ENCODE data around the gene LHX5.

The LHX5 gene

DNA sequence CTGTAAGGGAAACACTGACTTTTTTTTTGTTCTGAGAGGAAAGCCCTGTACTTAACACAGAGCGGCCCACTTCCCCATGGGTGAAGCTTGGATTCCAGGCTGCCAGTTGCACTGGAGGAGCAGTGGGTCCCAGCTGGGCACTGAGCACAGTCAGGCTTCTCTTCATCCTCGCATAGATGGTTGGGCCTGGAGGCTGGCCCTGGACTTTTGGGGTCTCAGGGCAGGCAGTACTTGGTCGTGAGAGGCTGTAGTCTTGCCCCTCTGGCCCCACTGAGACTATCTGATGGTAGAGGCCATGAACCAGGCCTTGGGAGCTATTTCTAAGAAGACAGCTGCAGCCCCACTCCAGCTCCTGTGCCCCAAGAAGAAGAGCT, 6.2 kb upstream of the LHX5 start:
- no peak for DNase-seq (ENCODE audit: low read depth in 2 of 2)

DNA sequence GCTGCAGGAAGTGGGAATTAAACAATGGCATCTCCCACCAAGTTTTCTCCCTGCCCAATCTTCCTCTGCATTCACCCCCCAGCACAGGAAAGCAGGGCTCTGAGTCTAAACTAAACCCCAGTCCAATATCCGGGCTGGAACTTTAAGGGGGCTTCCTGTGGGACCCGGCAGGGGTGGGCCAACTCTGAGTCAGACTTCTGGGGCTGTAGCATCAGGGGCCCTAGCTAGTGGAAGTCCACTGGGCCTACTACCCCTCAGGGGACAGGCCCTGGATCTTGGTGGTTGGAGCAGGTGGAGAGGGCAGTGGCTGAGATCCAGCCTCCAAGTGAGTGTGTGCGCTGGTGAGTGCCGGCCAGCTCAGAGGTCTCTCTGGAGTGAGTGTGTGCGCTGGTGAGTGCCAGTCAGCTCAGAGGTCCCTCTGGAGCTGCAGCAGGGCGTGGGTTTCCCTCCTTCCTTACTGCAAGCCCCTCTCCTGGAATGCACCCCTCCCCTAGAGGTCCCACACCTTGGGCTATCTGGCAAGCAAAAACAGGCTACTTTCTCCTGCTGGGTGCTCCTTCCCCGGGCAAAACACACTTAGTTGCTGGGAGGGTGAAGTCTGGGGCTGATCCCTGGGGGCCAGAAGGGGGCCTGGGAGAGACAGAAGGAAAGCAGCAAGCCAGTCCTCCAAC, 5.6 kb upstream of the LHX5 start:
- no peak for DNase-seq (ENCODE audit: low read depth in 2 of 2)

DNA sequence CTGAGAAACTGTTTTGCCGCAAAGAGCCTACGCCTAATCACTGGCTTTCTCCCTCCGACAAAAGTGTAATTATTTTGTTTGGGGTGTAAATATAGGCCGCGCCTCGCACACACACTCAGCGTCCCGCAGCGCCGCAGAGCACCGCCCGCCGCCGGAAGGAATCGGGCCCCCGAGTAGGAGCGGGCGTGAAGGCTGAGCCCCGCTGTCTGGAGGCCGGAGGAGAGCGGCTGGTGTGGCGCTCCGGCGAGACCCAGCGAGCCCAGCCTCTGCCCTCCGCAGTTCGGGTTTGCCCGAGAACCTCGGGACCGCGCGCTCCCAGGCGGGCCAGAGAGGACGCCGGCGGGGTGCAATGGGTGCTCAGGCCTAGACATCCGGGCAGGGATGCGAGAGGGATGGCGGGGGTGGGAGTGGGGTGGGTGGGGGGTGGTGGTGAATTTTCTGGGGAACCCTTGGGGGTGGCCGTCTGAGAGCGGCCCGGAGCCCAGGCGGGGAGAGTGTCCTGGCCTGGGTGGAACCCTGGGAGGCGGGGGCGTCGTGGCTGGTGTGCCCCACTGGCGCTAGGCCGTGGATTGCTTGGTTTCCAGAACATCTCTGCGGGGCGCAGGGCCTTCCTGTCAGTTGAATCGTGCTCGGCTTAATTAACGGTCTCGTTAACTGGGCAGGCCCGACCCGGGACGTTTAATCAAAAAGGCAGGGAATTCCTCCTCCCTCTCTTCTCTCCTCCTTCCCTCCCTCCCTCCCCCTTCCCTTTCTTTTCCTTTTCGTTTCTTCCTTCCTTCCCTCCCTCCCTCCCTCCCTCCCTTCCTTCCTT, 4.7 kb upstream of the LHX5 start:
- no peak for DNase-seq (ENCODE audit: low read depth in 2 of 2)

DNA sequence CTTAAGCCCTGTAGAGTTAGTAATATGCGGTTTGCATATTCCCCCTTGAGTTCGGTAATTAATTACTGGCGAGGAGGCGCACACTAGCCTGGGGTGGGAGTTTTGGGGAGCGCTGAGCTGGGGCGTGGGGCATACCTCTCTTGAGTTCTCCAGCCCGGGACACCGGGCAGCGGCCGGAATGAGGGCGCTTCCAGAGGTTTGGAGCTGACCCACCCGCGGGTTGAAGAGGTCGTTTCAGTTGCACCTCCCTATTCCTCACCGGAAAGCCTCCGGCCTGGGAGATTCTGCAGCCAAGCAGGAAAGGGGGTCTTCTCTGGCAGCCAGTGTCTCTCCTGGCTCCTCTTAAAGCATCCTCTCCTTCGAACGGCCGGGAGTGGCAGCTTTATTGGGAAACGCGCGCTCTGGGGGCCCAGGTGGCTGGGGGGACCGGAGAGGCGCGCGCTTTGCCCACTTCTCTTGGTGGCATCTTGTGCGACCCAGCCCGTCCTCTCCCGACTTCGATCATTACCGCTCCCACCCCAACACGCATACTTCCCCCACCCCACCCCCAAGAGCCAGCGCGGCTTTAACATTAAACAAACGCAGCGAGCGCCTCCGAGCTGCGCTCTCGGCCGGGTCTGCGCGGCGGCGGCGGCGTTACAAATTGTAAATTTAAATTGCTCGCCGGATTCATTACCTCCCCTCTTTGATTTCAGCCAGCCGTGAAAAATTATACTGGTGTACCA, 3.9 kb upstream of the LHX5 start:
- DNase-seq (ENCODE audit: low read depth in 2 of 2) = no peak

DNA sequence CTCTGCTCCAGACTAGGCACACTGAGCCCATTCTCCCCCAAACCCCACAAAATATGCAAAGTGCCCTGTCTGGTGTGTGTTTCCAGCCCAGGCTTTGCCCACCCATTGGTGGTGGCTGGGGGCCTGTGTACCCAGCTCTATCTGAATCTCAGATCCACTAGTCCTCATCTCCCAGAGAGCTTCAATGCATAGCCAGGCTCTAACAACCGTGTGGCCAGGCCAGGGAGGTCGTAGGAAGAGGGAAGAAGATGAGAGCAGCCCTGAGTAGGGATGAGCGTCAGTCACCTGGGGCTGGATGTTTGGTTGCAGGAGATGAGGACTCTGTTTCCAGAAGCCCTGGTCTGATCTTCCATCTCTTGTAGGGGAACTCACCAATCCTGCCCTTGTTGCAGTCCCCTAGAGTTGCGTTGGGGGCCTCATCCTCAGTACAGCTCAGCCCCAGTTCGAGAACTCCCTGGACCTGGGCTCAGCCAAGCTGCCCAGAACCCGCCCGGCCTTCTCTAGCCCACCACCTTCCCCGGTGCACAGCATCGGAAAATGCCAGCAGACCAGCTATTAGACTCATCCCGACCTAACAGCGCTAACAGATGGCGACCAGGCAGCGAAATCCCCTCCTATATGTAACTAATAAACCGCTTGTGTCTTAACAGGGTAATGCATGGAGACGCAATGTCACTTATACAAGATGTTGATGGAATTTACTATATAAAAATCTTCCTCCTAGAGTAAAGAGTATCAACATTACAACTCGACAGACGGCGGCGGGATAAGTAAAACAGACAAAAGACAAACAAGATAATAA, 3.2 kb upstream of the LHX5 start:
- no peak for DNase-seq (ENCODE audit: low read depth in 2 of 2)

DNA sequence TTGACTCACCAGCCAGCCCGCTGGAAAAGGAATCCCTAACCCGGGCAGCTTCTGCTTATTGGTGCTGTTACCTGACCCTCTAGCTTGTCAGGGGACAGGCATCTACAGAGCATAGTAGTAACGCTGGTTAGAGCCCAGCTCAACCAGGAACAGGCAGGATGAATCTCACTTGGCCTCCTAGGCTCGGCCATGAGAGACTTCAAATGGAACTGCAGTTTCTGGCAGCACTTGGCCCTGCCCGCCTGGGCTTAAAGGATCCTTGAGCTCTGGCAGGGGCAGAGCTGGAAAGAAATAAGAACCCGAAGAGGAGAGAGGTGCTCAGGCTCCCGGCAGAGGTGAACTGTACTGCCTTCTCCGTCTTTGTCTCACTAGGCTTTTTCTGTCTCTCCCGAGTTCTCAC, 2.3 kb upstream of the LHX5 start:
- DNase-seq (ENCODE audit: low read depth in 2 of 2) = no peak

DNA sequence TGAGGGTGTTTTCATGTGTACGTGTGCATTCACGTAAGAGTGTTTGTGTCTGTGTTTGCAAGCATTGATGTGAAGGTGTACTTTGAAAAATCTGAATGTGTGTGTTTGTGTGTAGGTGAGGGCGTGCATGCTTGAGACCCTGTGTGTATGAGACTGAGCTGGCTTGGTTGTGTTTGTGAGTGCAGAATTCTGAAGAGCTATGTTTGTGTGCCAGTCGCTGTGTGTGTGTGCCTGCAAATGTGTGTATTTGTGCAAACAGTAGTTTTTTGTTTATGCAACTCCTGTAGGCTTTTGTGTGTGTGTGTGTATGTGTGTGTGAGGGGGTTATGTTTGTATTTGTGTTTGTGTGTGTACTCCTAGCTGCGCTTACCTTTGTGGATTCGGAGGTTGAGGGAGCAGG, 1.7 kb upstream of the LHX5 start:
- no peak for DNase-seq (ENCODE audit: low read depth in 2 of 2)

DNA sequence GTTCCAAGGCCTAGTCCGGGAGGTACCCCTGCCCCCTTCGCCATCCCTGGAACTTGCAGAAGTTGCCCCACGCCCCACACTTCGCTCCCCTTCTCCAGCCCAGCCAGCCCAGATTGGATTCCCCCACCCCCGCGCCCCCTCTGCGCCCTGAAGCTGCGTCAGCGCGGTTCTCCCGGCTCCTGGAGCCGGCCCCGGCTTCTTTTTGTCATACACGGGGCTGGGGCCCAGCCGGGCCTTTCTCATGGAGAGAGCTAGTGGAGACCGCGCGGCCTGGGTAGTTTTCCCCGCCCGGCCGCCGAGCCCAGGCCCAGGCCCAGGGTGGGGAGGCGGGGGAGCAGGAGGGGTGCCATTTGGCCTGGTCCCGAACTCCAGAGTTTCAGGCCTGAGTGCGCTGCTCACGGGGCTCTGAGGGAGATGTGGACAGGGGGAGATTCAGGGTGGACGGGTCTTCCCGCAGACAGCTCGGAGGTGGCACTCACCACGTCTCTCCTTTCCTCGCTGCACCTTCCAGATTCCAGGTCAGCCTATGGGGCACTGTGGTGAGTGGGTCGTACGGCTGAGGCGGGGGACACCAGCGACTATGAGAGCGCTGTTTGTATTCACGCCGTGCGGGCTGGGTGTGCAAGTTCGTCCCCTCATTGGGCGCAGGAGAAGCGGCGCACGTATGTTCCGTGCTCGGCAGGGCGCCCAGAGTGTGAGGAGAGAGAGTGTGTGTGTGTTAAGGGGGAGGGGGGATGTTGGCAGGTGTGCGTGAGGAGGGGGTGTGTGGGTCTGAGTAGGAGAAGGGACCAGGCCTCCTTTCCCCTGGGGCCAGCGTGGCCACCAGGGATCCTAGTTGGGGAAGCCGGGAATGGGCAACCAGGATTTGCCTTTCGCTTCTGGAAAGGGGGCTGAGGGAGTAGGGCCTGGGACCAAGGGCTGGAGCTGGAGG, 785 bp upstream of the LHX5 start:
- no peak for DNase-seq (ENCODE audit: low read depth in 2 of 2)

DNA sequence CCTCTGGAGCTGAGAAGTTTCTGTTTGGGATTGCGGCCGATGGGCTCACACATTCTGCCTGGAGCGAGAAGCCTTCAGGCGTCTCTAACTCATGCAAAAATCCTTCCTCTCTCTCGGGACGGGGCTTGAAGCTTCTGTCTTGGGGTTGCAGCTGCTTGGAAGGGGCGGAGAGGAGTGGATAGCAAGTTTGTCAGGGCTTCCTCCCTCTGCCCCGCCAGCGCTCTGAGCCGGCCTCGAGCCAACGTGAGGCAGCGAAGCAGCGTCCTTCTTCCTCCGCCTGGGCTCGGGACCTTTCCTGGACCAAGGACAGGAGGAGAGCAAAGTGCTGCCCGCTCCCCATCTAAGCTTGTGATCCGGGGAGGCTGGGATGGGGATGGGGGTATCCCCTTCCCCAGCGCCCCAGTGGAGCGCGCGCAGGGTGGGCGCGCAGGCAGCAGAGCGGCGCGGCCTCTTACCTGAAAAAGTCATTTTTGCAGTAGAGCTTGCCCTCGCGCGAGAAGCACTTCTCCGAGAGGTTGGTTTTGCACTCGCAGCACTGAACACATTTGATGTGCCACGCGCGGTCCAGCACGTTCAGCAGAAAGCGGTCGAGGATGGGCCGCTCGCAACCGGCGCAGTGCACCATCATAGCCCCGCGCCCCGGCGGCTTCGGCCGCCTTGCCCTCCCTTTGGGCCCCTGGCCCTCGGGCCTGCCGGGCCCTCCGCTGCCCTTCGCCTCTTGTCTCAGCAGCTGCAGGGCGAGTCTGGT, 626 bp downstream of the LHX5 start:
- no peak for DNase-seq (ENCODE audit: low read depth in 2 of 2)

DNA sequence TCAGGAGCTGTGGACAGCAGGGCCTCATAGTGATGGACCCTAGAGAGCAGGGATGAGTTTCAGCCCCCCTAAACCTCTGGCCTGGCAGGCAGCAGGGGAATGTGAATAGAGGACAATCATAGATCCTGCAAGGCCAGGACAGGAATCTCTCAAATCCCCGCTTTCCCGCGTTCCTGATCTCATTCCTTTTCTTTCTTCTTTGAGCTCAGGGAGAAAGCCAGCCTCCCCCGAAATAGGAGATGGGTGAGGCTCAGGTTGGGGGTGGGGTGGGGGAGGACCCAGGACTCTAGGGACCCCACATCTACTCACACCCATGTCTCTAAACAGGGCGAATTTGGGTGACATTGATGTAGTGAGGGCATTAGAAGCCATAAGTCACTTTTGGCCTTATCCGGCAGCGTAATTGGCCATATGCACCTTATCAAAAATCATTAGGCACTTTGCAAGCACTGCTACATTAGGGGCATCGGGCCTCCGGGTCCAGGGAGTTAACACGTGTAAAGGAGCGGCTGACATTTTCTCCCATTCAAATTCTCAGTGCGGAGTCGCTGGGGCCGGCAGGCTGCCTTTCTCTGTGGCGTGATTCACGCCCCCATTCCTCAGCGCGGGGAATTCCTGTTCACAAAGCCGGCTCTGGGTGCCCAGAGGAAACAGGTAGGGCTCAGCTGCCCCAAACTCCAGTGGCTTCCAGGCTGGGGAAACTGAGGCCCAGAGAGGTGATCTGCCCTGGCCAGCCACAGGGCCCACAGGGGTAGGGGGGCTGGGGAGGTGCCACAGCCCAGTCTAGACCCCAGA, 1.5 kb downstream of the LHX5 start:
- DNase-seq (ENCODE audit: low read depth in 2 of 2) = no peak

DNA sequence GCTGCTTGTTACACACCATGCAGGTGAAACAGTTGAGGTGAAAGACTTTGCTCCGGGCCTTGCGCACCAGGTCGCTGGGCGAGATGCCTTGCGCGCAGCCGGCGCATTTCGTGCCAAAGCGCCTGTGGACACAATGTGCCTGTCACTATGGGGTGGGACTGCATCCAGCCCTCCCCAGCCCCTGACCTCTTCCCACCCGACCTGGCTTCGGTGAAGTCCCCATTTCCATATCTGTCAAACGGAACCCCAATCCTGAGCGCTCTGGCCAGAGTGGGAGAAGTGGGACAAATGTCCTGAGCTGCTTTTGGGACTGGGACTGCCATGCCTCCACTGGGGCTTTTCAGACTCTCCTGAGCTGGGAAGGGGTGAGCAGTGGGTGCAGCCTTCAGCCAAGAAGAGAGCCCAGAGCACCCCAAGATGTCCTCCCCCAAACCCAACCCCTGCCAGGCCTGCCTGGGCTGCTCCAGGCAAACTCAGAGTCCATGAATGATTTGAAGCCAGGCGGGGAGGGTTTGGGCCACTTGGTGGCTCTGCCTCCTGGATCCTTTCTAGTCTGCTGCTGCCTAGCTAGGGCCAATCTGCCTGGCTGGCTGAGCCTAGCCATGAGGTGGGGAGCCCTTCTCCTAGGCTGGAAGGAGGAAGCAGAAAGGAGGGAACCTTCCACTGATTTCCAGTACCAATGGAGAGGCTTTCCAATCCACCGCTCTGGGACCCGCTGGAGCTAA, 2.3 kb downstream of the LHX5 start:
- DNase-seq (ENCODE audit: low read depth in 2 of 2) = no peak

DNA sequence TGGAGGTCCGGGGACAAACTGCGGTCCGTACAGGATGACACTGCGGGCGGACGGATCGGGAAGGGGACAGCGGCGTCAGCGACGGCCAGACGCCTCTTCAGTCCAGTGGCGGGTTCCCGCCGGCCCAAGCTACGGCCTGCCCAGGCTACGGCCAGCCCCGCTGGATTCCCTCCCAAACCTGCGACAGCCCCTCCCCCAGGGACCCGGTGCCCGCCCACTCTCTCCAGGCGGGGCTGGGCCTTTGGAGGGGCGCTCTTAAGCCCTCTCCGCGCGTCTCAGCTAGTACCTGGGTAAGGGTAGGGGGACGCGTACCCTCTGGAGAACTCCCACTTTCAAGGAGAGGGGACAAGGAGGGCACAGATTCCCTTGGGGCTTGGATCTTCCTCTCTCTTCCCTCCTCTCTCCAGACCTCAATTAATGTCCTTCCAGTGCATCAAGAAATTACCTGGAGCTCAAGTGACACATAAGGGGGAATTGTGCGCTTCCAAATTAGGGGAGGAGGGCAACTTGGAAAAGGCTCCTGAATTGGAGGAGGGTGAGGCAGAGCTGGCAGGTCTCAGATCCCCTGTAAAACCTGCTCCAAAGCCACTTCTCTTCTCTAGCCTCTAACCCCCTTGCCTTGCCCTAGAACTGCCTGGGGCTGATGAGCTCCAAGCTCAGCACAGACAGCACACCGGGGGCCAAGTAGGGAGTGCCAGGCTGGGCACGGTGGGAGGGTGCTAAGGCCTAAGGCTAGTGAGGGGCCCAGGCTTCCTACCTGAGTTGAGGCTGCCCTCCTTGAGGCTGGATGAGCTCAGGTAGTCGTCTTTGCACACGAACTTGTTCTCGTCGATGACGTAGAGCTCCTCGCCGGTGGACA, 3.1 kb downstream of the LHX5 start:
- no peak for DNase-seq (ENCODE audit: low read depth in 2 of 2)

DNA sequence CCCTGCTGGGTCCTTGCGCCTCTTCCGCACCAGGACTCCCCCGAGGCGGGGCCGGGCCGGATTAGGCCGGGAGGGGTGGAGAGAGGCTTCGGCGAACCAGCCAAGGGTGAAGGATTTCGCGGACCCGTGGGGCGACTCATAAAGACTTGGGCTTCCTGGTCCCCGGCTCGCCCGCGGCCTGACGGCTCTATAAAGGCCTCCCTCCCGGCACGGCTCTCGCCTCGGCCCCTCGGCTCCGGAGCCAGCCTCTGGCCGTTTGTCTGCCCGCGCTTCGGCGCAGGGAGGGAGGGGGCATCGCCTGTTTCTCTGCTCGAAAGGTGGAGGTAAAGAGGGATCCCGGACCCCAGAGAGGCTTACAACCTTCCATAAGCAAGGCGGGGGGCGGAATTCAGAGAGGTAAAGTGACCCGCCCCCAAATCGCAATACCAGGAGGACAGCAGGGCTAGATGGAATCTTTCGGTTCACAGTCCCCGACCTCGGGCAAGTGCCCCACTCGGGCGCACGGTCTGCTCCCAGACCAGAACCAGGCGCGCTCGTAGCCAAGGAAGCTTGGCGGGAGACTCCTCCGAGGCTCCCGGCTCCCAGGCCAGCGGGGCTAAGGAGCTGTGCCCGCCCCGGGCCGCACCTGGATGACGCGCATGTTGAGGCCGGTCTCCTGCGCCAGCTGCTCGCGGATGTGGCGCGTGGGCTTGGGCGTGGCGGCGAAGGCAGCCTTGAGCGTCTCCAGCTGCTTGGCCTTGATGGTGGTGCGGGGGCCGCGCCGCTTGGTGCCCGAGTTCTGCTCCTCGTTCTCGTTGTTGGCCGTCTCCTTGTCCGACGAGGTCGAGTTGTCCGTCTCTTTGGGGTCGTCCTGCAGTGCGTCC, 3.9 kb downstream of the LHX5 start:
- DNase-seq (ENCODE audit: low read depth in 2 of 2) = no peak

DNA sequence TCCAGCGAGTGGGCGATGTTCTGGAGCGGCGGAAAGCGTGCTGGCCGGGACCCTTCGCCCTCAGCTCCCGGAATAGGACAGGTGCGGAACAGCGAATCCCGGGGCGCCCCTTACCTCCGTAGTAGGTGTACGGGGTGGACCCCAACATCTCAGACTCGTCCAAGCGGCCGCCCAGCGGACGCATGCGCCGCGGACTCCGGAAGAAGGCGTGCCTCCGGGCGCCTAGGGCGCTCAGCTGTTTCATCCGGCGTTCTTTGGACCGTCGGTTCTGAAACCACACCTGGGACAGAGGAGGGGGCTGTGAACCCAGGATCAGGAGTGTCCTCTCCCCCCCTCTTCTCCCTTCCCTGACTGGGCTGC, 4.5 kb downstream of the LHX5 start:
- no peak for DNase-seq (ENCODE audit: low read depth in 2 of 2)

DNA sequence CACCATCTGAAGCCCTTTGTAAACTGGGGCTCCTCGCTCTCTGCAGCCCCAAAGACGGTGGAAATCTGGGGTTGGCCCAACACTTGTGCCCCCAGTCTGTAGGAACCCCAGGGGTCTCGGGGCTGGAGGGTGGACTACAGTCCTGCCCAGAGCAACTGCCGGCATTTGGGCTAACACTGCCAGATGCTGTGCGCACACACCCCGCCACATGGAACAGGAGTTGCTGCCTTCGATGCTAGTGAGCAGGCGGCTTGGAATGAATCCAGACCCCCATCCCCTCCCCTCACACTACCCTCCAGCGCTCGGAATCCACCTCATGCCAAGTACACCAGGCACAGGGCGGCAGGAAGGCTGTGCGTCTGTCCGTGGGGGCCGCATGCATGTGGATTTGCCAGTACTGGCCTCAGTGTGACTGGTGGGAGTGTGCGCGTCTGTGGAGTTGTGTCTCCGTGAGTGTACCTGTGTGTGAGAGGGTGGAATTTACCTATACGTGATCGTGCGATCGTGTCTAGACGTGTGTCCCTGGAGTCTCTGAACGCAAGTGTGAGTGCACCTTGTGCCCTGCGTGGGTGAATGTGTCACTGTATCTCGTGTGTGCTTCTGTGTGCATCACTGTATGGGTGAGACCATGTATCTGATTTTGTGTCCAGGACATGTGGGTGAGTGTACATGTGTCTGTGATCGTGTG, 5.1 kb downstream of the LHX5 start:
- no peak for DNase-seq (ENCODE audit: low read depth in 2 of 2)

DNA sequence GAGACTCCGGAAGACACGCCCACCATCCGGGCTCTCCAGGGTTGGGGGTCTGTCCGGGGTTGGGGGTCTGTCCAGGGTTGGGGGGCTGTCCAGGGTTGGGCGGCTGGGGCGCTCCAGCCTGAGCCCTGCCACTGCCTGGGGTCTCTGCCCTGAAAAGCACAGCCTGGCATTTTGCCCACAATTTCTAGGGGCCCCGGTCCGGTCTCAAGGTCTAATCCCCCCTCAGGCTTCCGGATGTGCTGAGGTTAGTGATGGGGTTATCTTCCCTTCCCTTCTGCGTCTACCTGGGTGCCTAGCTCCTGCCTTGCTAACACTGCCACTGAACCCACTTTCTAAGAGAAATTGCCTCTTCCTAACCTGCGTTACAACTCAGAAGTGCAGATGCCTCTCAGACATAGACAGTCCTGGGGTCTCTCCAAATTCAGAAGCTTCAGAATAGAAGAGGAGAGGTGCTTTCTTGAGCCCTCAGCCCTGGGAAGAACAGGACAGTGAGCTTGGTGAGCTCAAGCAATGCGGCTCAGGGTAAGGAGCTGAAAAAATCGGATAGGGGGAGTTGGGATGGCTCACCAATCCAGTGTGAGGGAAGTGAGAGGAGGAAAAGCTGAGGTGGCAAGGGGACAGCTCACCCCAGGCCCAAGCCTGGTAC, 5.7 kb downstream of the LHX5 start:
- DNase-seq (ENCODE audit: low read depth in 2 of 2) = no peak

Measured in stimulated activated CD4-positive, alpha-beta T cell treated with anti-CD3 and anti-CD28 coated beads, Interleukin-1b, Interleukin-23, amount 100 ng/mL, for 1 hour (primary cell).